Progenitor cell of endocrine pancreas (in vitro differentiated cells): ENCODE results near the gene DIS3L2. TPM values are rescaled to one million over a fixed set of nuclear protein-coding genes. Genes with fewer than 3 reads are reported as not detected.
"Not testable (repeated sequence)": the region's sequence is repeated elsewhere in the genome, so short reads cannot be mapped to it uniquely, and the experiment has no call there.

Experiments
- DNase-seq: peaks from one replicate; pipeline ENCODE4 v3.0.0; 2021; ENCODE audit warnings: low spot score; ENCODE audit not compliant: unreplicated experiment
- H3K27ac Mint-ChIP-seq: 2 replicates; pipeline ENCODE4 v1.8.0; 2021; ENCODE audit warnings: mild to moderate bottlenecking, moderate library complexity, mixed read lengths
- H3K27me3 Mint-ChIP-seq: 2 replicates; pipeline ENCODE4 v1.8.0; 2021; ENCODE audit warnings: mixed read lengths
- H3K36me3 Mint-ChIP-seq: 2 replicates; pipeline ENCODE4 v1.8.0; 2022; ENCODE audit warnings: mixed read lengths; ENCODE audit not compliant: insufficient read depth
- H3K4me1 Mint-ChIP-seq: 2 replicates; pipeline ENCODE4 v1.8.0; 2021; ENCODE audit warnings: low read depth, mixed read lengths
- H3K4me3 Mint-ChIP-seq: 2 replicates; pipeline ENCODE4 v1.8.0; 2021; ENCODE audit warnings: low read depth, mild to moderate bottlenecking, moderate library complexity, mixed read lengths
- H3K9me3 Mint-ChIP-seq: 2 replicates; pipeline ENCODE4 v1.8.0; 2021; ENCODE audit warnings: low read depth, mixed read lengths
- CTCF ChIP-seq: fragments of 200-600 bp; sonication (generic); IDR thresholded peaks from one replicate; pipeline ENCODE4 v1.5.0; 2021; ENCODE audit warnings: antibody characterized with exemption, mild to moderate bottlenecking; ENCODE audit not compliant: unreplicated experiment
- total RNA-seq: library from RNA; stranded (reverse); gene quantifications from 2 replicates; pipeline ENCODE4 v1.2.1, GENCODE V29; 2021

DIS3L2 gene
- total RNA-seq, 1 donor from 2014 or later = 59.3 TPM

- Mint-ChIP-seq H3K4me3 (no peak overlapping the region), H3K4me1 (no peaks in the 10 kb centered on the region), H3K27me3 (no peaks in the 10 kb centered on the region), H3K27ac (no peak overlapping the region), H3K9me3 (peaks cover 6% of the 10 kb centered on the region), H3K36me3 (peaks cover 33% of the 10 kb centered on the region)
- DNase-seq = no peak
- no peak for TF ChIP-seq CTCF
Measured at GRCh38 chr2:232027530-232027929, 66.0 kb downstream of the DIS3L2 start.

- Mint-ChIP-seq H3K27me3 (no peaks in the 10 kb centered on the region), H3K36me3 (peaks cover 38% of the 10 kb centered on the region), H3K4me1 (no peaks in the 10 kb centered on the region), H3K9me3 (peaks cover 9% of the 10 kb centered on the region), H3K27ac (no peak overlapping the region), H3K4me3 (no peak overlapping the region)
- no peak for DNase-seq
- TF ChIP-seq CTCF = no peak
Measured at GRCh38 chr2:232028071-232028470, 66.6 kb downstream of the DIS3L2 start.

GRCh38 chr2:232028631-232029030 lies 67.1 kb downstream of the DIS3L2 start:
- peaks cover 13% of the 10 kb centered on the region for H3K9me3 Mint-ChIP-seq
- no peaks in the 10 kb centered on the region for H3K4me1 Mint-ChIP-seq
- no peak for TF ChIP-seq CTCF
- H3K4me3 Mint-ChIP-seq = no peak overlapping the region
- H3K27ac Mint-ChIP-seq = no peak overlapping the region
- no peaks in the 10 kb centered on the region for H3K27me3 Mint-ChIP-seq
- H3K36me3 Mint-ChIP-seq = peaks cover 43% of the 10 kb centered on the region
- no peak for DNase-seq

GRCh38 chr2:232029346-232029745 lies 67.8 kb downstream of the DIS3L2 start:
- H3K27me3 Mint-ChIP-seq = no peaks in the 10 kb centered on the region
- H3K27ac Mint-ChIP-seq = no peak overlapping the region
- H3K36me3 Mint-ChIP-seq = peaks cover 50% of the 10 kb centered on the region
- H3K9me3 Mint-ChIP-seq = peaks cover 19% of the 10 kb centered on the region
- DNase-seq = no peak
- no peak for TF ChIP-seq CTCF
- H3K4me1 Mint-ChIP-seq = no peaks in the 10 kb centered on the region
- H3K4me3 Mint-ChIP-seq = no peak overlapping the region

GRCh38 chr2:232030229-232030628 lies 68.7 kb downstream of the DIS3L2 start:
- H3K4me3 Mint-ChIP-seq = no peak overlapping the region
- H3K9me3 Mint-ChIP-seq = peaks cover 28% of the 10 kb centered on the region
- DNase-seq = no peak
- H3K4me1 Mint-ChIP-seq = no peaks in the 10 kb centered on the region
- peaks cover 56% of the 10 kb centered on the region for H3K36me3 Mint-ChIP-seq
- peak; percentile 27 for TF ChIP-seq CTCF
- H3K27me3 Mint-ChIP-seq = no peaks in the 10 kb centered on the region
- no peak overlapping the region for H3K27ac Mint-ChIP-seq

GRCh38 chr2:232035292-232035691 lies 73.8 kb downstream of the DIS3L2 start:
- Mint-ChIP-seq H3K9me3 (peaks cover 36% of the 10 kb centered on the region), H3K36me3 (peaks cover 61% of the 10 kb centered on the region)
- H3K27me3 Mint-ChIP-seq, H3K4me1 Mint-ChIP-seq, DNase-seq, H3K27ac Mint-ChIP-seq, H3K4me3 Mint-ChIP-seq: not testable (repeated sequence)

- peaks cover 50% of the 10 kb centered on the region for H3K36me3 Mint-ChIP-seq
- not testable (repeated sequence) for DNase-seq, H3K27me3 Mint-ChIP-seq, H3K4me3 Mint-ChIP-seq, H3K27ac Mint-ChIP-seq, H3K4me1 Mint-ChIP-seq
- H3K9me3 Mint-ChIP-seq = peaks cover 36% of the 10 kb centered on the region
Measured at GRCh38 chr2:232036876-232037275, 75.4 kb downstream of the DIS3L2 start.
